ENCODE data around the gene FAM13C. TPM values are rescaled to one million over a fixed set of nuclear protein-coding genes. Genes with fewer than 3 reads are reported as not detected.

The FAM13C gene
- total RNA-seq, 1 experiment from 2014 or later: 0.46 TPM

GRCh38 chr10:59361663-59362143 is 646 bp downstream of the FAM13C start:
- DNase-seq (ENCODE audit: low read depth): peak; percentile 11

GRCh38 chr10:59360605-59361405 is 1.5 kb downstream of the FAM13C start:
- no peak for DNase-seq (ENCODE audit: low read depth)

- DNase-seq (ENCODE audit: low read depth): no peak
Measured at GRCh38 chr10:59358576-59358975, 3.8 kb downstream of the FAM13C start.

GRCh38 chr10:59354434-59354833 is 7.9 kb downstream of the FAM13C start:
- DNase-seq (ENCODE audit: low read depth): no peak

GRCh38 chr10:59350558-59350957 is 11.8 kb downstream of the FAM13C start:
- DNase-seq (ENCODE audit: low read depth): no peak

- no peak for DNase-seq (ENCODE audit: low read depth)
Measured at GRCh38 chr10:59346321-59346720, 16.0 kb downstream of the FAM13C start.

- no peak for DNase-seq (ENCODE audit: low read depth)
Measured at GRCh38 chr10:59342723-59343122, 19.6 kb downstream of the FAM13C start.

- no peak for DNase-seq (ENCODE audit: low read depth)
Measured at GRCh38 chr10:59342000-59342399, 20.3 kb downstream of the FAM13C start.

- DNase-seq (ENCODE audit: low read depth): no peak
Measured at GRCh38 chr10:59340285-59340684, 22.1 kb downstream of the FAM13C start.

- DNase-seq (ENCODE audit: low read depth): no peak
Measured at GRCh38 chr10:59339351-59339750, 23.0 kb downstream of the FAM13C start.

GRCh38 chr10:59337201-59337652 is 25.1 kb downstream of the FAM13C start:
- DNase-seq (ENCODE audit: low read depth): no peak

- DNase-seq (ENCODE audit: low read depth): no peak
Measured at GRCh38 chr10:59336632-59337031, 25.7 kb downstream of the FAM13C start.

- DNase-seq (ENCODE audit: low read depth): no peak
Measured at GRCh38 chr10:59335497-59335896, 26.9 kb downstream of the FAM13C start.

- DNase-seq (ENCODE audit: low read depth): no peak
Measured at GRCh38 chr10:59333701-59334100, 28.6 kb downstream of the FAM13C start.

GRCh38 chr10:59332581-59332980 is 29.8 kb downstream of the FAM13C start:
- no peak for DNase-seq (ENCODE audit: low read depth)

- DNase-seq (ENCODE audit: low read depth): no peak
Measured at GRCh38 chr10:59331661-59332060, 30.7 kb downstream of the FAM13C start.

- DNase-seq (ENCODE audit: low read depth): no peak
Measured at GRCh38 chr10:59325116-59325515, 37.2 kb downstream of the FAM13C start.

- no peak for DNase-seq (ENCODE audit: low read depth)
Measured at GRCh38 chr10:59324597-59324996, 37.8 kb downstream of the FAM13C start.

GRCh38 chr10:59323831-59324401 is 38.4 kb downstream of the FAM13C start:
- DNase-seq (ENCODE audit: low read depth): no peak

GRCh38 chr10:59323036-59323459 is 39.3 kb downstream of the FAM13C start:
- no peak for DNase-seq (ENCODE audit: low read depth)

GRCh38 chr10:59322131-59322530 is 40.2 kb downstream of the FAM13C start:
- DNase-seq (ENCODE audit: low read depth): no peak

GRCh38 chr10:59320355-59320754 is 42.0 kb downstream of the FAM13C start:
- DNase-seq (ENCODE audit: low read depth): no peak

- no peak for DNase-seq (ENCODE audit: low read depth)
Measured at GRCh38 chr10:59319854-59320253, 42.5 kb downstream of the FAM13C start.
